GM15510 (cell line): ENCODE data around the gene PABPN1L.

Source experiments
- POLR2A ChIP-seq: IDR thresholded peaks from 3 replicates; pipeline ENCODE4 v1.6.1; 2011; ENCODE audit warnings: borderline replicate concordance; ENCODE audit not compliant: insufficient read length; ENCODE audit errors: extremely low read depth

PABPN1L gene

GRCh38 chr16:88825146-88825545 lies 41.3 kb downstream of the PABPN1L start:
- no peak for TF ChIP-seq POLR2A

GRCh38 chr16:88824256-88825077 lies 42.0 kb downstream of the PABPN1L start:
- TF ChIP-seq POLR2A: no peak

- TF ChIP-seq POLR2A: no peak
These were observed 44.0 kb downstream of the PABPN1L start for GRCh38 chr16:88822281-88823040.

GRCh38 chr16:88821168-88821850 lies 45.2 kb downstream of the PABPN1L start:
- TF ChIP-seq POLR2A: no peak

- no peak for TF ChIP-seq POLR2A
These were observed 46.0 kb downstream of the PABPN1L start for GRCh38 chr16:88820385-88821025.

GRCh38 chr16:88819126-88819525 lies 47.3 kb downstream of the PABPN1L start:
- no peak for TF ChIP-seq POLR2A

- TF ChIP-seq POLR2A: no peak
These were observed 47.9 kb downstream of the PABPN1L start for GRCh38 chr16:88818575-88818874.

GRCh38 chr16:88817785-88818574 lies 48.5 kb downstream of the PABPN1L start:
- no peak for TF ChIP-seq POLR2A

GRCh38 chr16:88816736-88817535 lies 49.5 kb downstream of the PABPN1L start:
- TF ChIP-seq POLR2A: no peak

- no peak for TF ChIP-seq POLR2A
These were observed 50.4 kb downstream of the PABPN1L start for GRCh38 chr16:88815901-88816589.

- no peak for TF ChIP-seq POLR2A
These were observed 51.2 kb downstream of the PABPN1L start for GRCh38 chr16:88815227-88815626.

GRCh38 chr16:88814144-88814502 lies 52.3 kb downstream of the PABPN1L start:
- no peak for TF ChIP-seq POLR2A
